Effector CD4-positive, alpha-beta T cell (primary cell): ENCODE results near the gene LRBA.
"Not testable (repeated sequence)": the region's sequence is repeated elsewhere in the genome, so short reads cannot be mapped to it uniquely, and the experiment has no call there.

Experiments
- DNase-seq: peaks from one replicate; pipeline ENCODE4 v3.0.0-alpha.2; 2020

The LRBA gene

GRCh38 chr4:150940123-150940522 is 75.0 kb downstream of the LRBA start:
- no peak for DNase-seq

- DNase-seq = no peak
Measured at GRCh38 chr4:150939530-150939929, 75.6 kb downstream of the LRBA start.

- no peak for DNase-seq
Measured at GRCh38 chr4:150938873-150939499, 76.1 kb downstream of the LRBA start.

GRCh38 chr4:150938417-150938816 is 76.7 kb downstream of the LRBA start:
- no peak for DNase-seq

- no peak for DNase-seq
Measured at GRCh38 chr4:150934022-150934421, 81.1 kb downstream of the LRBA start.

GRCh38 chr4:150931796-150932195 is 83.3 kb downstream of the LRBA start:
- DNase-seq = no peak

- DNase-seq = no peak
Measured at GRCh38 chr4:150931005-150931404, 84.1 kb downstream of the LRBA start.

- DNase-seq = no peak
Measured at GRCh38 chr4:150923945-150924344, 91.1 kb downstream of the LRBA start.

GRCh38 chr4:150921486-150921885 is 93.6 kb downstream of the LRBA start:
- DNase-seq = not testable (repeated sequence)

- not testable (repeated sequence) for DNase-seq
Measured at GRCh38 chr4:150918562-150918961, 96.5 kb downstream of the LRBA start.

GRCh38 chr4:150911326-150911725 is 103.8 kb downstream of the LRBA start:
- no peak for DNase-seq

GRCh38 chr4:150909116-150909515 is 106.0 kb downstream of the LRBA start:
- no peak for DNase-seq

- DNase-seq = no peak
Measured at GRCh38 chr4:150906987-150907633, 108.0 kb downstream of the LRBA start.

GRCh38 chr4:150904671-150905070 is 110.4 kb downstream of the LRBA start:
- DNase-seq = no peak

- no peak for DNase-seq
Measured at GRCh38 chr4:150903603-150904002, 111.5 kb downstream of the LRBA start.

GRCh38 chr4:150896497-150896896 is 118.6 kb downstream of the LRBA start:
- DNase-seq = no peak

- DNase-seq = no peak
Measured at GRCh38 chr4:150890246-150890645, 124.8 kb downstream of the LRBA start.

- DNase-seq = no peak
Measured at GRCh38 chr4:150889306-150889705, 125.8 kb downstream of the LRBA start.

GRCh38 chr4:150888625-150889024 is 126.5 kb downstream of the LRBA start:
- DNase-seq = no peak

- no peak for DNase-seq
Measured at GRCh38 chr4:150888217-150888616, 126.9 kb downstream of the LRBA start.

GRCh38 chr4:150886597-150886996 is 128.5 kb downstream of the LRBA start:
- DNase-seq = no peak

GRCh38 chr4:150884625-150885024 is 130.5 kb downstream of the LRBA start:
- DNase-seq = no peak

GRCh38 chr4:150875367-150875766 is 139.7 kb downstream of the LRBA start:
- DNase-seq = no peak

- DNase-seq = no peak
Measured at GRCh38 chr4:150874338-150875226, 140.5 kb downstream of the LRBA start.
